ENCODE data around the gene ZNF236. TPM values are rescaled to one million over a fixed set of nuclear protein-coding genes. Genes with fewer than 3 reads are reported as not detected.

ZNF236 gene
- total and polyA plus RNA-seq, 7 donors: 0.60 to 26.6 (median 18.9) TPM

- H3K27me3 ChIP-seq: no peaks in the 10 kb centered on the region
- H3K4me3 ChIP-seq: no peak overlapping the region
- no peak overlapping the region for H3K27ac ChIP-seq
- H3K4me1 ChIP-seq: no peaks in the 10 kb centered on the region
- 89 to 94% methylated on average over 36 of the region's 36 CpGs for WGBS, 2 donors
- DNase-seq: no peak
- no peaks in the 10 kb centered on the region for H3K36me3 ChIP-seq
- TF ChIP-seq EP300 (IDR thresholded peaks at IDR 0.05) (no peak), CTCF (IDR thresholded peaks at IDR 0.05) (no peak), POLR2A (IDR thresholded peaks at IDR 0.05) (no peak), POLR2AphosphoS5 (IDR thresholded peaks at IDR 0.05) (no peak)
- H3K9me3 ChIP-seq: peaks cover 0 to 7% (median 0%) of the 10 kb centered on the region in 4 donors
- intact Hi-C loops (cut with DNase I): no loop called here
Observed at GRCh38 chr18:76788571-76789317, 33.6 kb upstream of the ZNF236 start.

- intact Hi-C loops (cut with DNase I): no loop called here
- no peaks in the 10 kb centered on the region for H3K36me3 ChIP-seq
- 93 to 94% methylated on average over 12 of the region's 12 CpGs for WGBS, 2 donors
Observed at GRCh38 chr18:76791106-76791505, 31.3 kb upstream of the ZNF236 start.

GRCh38 chr18:76791642-76792041 lies 30.7 kb upstream of the ZNF236 start:
- DNase-seq: no peak
- no peaks in the 10 kb centered on the region for H3K27me3 ChIP-seq
- H3K4me1 ChIP-seq: no peaks in the 10 kb centered on the region
- H3K4me3 ChIP-seq: no peak overlapping the region
- WGBS, 2 donors: 76 to 84% methylated on average over 5 of the region's 5 CpGs
- intact Hi-C loops (cut with DNase I): no loop called here
- no peak overlapping the region for H3K27ac ChIP-seq
- TF ChIP-seq EP300 (IDR thresholded peaks at IDR 0.05) (no peak), POLR2A (IDR thresholded peaks at IDR 0.05) (no peak), CTCF (IDR thresholded peaks at IDR 0.05) (no peak), POLR2AphosphoS5 (IDR thresholded peaks at IDR 0.05) (no peak)
- H3K36me3 ChIP-seq: no peaks in the 10 kb centered on the region
- peaks cover 0 to 7% (median under 1%) of the 10 kb centered on the region in 4 donors for H3K9me3 ChIP-seq

More at GRCh38 chr18:76791106-76791505, 31.3 kb upstream of the ZNF236 start:
- no peak for TF ChIP-seq POLR2A (IDR thresholded peaks at IDR 0.05)
- no peak for TF ChIP-seq POLR2AphosphoS5 (IDR thresholded peaks at IDR 0.05)
- no peak for TF ChIP-seq CTCF (IDR thresholded peaks at IDR 0.05)
- TF ChIP-seq EP300 (IDR thresholded peaks at IDR 0.05): no peak
- H3K4me3 ChIP-seq: no peak overlapping the region
- H3K4me1 ChIP-seq: no peaks in the 10 kb centered on the region
- no peak for DNase-seq
- no peak overlapping the region for H3K27ac ChIP-seq
- no peaks in the 10 kb centered on the region for H3K27me3 ChIP-seq
- H3K9me3 ChIP-seq: peaks cover 0 to 7% (median under 1%) of the 10 kb centered on the region in 4 donors

DNA sequence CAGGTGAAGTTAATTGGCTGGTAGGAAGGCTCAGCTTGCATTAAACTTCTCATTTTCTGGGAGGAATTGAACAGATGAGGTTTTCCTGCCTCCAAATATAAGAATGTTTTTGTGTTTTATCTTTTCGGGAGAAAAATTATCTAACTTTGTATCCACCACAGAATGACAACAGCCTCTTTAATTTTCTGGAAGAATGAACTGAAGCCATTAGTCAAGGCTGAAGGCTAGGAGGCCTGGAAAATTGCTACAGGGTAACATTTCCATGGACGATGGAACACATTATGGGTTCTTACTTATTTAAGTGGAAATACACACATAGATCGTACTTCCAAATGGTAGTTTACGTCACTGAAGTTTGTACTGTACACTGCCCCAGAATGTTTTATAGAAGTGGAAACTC lies 28.0 kb upstream of the ZNF236 start:
- H3K9me3 ChIP-seq: peaks cover 0 to 7% (median under 1%) of the 10 kb centered on the region in 4 donors
- no peaks in the 10 kb centered on the region for H3K36me3 ChIP-seq
- H3K27me3 ChIP-seq: no peaks in the 10 kb centered on the region
- 65 to 78% methylated on average over 4 of the region's 4 CpGs for WGBS, 2 donors
- TF ChIP-seq CTCF (IDR thresholded peaks at IDR 0.05) (no peak), POLR2A (IDR thresholded peaks at IDR 0.05) (no peak), POLR2AphosphoS5 (IDR thresholded peaks at IDR 0.05) (no peak), EP300 (IDR thresholded peaks at IDR 0.05) (no peak)
- H3K4me1 ChIP-seq: no peaks in the 10 kb centered on the region
- intact Hi-C loops (cut with DNase I): no loop called here
- H3K27ac ChIP-seq: no peak overlapping the region
- no peak overlapping the region for H3K4me3 ChIP-seq
- no peak for DNase-seq

Data from sigmoid colon (tissue), 7 donors.